ENCODE results near the gene SAAL1. TPM values are rescaled to one million over a fixed set of nuclear protein-coding genes. Genes with fewer than 3 reads are reported as not detected.
"Not testable (repeated sequence)": the region's sequence is repeated elsewhere in the genome, so short reads cannot be mapped to it uniquely, and the experiment has no call there.

The SAAL1 gene
- polyA plus RNA-seq, 1 of the 3 experiments (the other 2 are of a cell fraction) = 19.6 TPM

GRCh38 chr11:18132341-18132740 is 26.5 kb upstream of the SAAL1 start, which contains the start of gene MRGPRX3:
Gene MRGPRX3 (plus strand): TSS chr11:18132571. CDS start chr11:18137203, 4,632 bp downstream.
- Histone ChIP-seq H3K9me3 (no peaks in the 10 kb centered on the region), H3K79me2 (ENCODE audit: insufficient read depth) (no peaks in the 10 kb centered on the region), H3F3A (replicated peaks; ENCODE audit: insufficient read depth) (no peaks in the 10 kb centered on the region), H3K36me3 (replicated peaks in 1 of 2; ENCODE audit: control insufficient read depth in 1 of 2, insufficient read depth in 2 of 2, low read length in 1 of 2) (no peaks in the 10 kb centered on the region), H3K4me1 (ENCODE audit: control insufficient read depth in 1 of 2, insufficient read depth in 2 of 2, low read depth in 1 of 2, low read length in 1 of 2) (no peaks in the 10 kb centered on the region), H4K20me1 (ENCODE audit: insufficient read depth) (no peaks in the 10 kb centered on the region), H3K27ac (ENCODE audit: low read depth in 2 of 2, low read length in 1 of 2) (no peak within 1 kb of the TSS), H3K4me2 (no peak within 1 kb of the TSS), H3K9me2 (no peaks in the 10 kb centered on the region), H2AFZ (ENCODE audit: low read depth) (no peak within 1 kb of the TSS), H3K4me3 (ENCODE audit: low read depth in 2 of 2, low read length in 1 of 2) (no peak within 1 kb of the TSS), H3K9ac (no peak within 1 kb of the TSS), H3K27me3 (ENCODE audit: insufficient read depth) (peaks cover 5% of the 10 kb centered on the region; the same call in 1 of the 2 replicates)
- ChIA-PET CTCF (no interaction called here), POLR2A (no interaction called here)
- 7% methylated on average over 3 of the region's 3 CpGs for WGBS (ENCODE audit: low lambda C conversion rate)
- DNase-seq = no peak
- TF ChIP-seq JUND (IDR thresholded peaks at IDR 0.05) (no peak), GATA2 (CRISPR knock-in tag; IDR thresholded peaks at IDR 0.05) (no peak), TEAD4 (IDR thresholded peaks at IDR 0.05; ENCODE audit: borderline replicate concordance, insufficient read depth) (no peak), EP300 (IDR thresholded peaks at IDR 0.05; ENCODE audit: borderline replicate concordance in 1 of 2, low read depth in 1 of 2, low read length in 1 of 2) (no peak), NRF1 (IDR thresholded peaks at IDR 0.05; ENCODE audit: low read depth, low read length) (no peak), SIN3A (IDR thresholded peaks at IDR 0.05; ENCODE audit: borderline replicate concordance, low read depth, low read length) (no peak), MEF2A (IDR thresholded peaks at IDR 0.05; ENCODE audit: borderline replicate concordance, low read depth) (no peak), YY1 (IDR thresholded peaks at IDR 0.05; ENCODE audit: low read depth) (no peak), IRF3 (IDR thresholded peaks at IDR 0.05; ENCODE audit: low read depth, low read length) (no peak)

- H2AFZ ChIP-seq (ENCODE audit: low read depth); H3K27ac ChIP-seq (ENCODE audit: low read depth in 2 of 2, low read length in 1 of 2); H3K4me1 ChIP-seq (ENCODE audit: control insufficient read depth in 1 of 2, insufficient read depth in 2 of 2, low read depth in 1 of 2, low read length in 1 of 2); H3K9me2 ChIP-seq; H3K79me2 ChIP-seq (ENCODE audit: insufficient read depth); H3K9me3 ChIP-seq; CTCF ChIA-PET; H3K36me3 ChIP-seq (replicated peaks in 1 of 2; ENCODE audit: control insufficient read depth in 1 of 2, insufficient read depth in 2 of 2, low read length in 1 of 2); DNase-seq; H3F3A ChIP-seq (replicated peaks; ENCODE audit: insufficient read depth); H4K20me1 ChIP-seq (ENCODE audit: insufficient read depth); H3K4me3 ChIP-seq (ENCODE audit: low read depth in 2 of 2, low read length in 1 of 2); H3K9ac ChIP-seq; POLR2A ChIA-PET; H3K4me2 ChIP-seq; H3K27me3 ChIP-seq (ENCODE audit: insufficient read depth): not testable (repeated sequence)
- WGBS (ENCODE audit: low lambda C conversion rate) = 51% methylated on average over 4 of the region's 4 CpGs
Observed at GRCh38 chr11:18131115-18131514, 25.2 kb upstream of the SAAL1 start.

- POLR2A ChIA-PET; H3K9ac ChIP-seq; H4K20me1 ChIP-seq (ENCODE audit: insufficient read depth); H3K27me3 ChIP-seq (ENCODE audit: insufficient read depth); DNase-seq; H3K79me2 ChIP-seq (ENCODE audit: insufficient read depth); H3K4me3 ChIP-seq (ENCODE audit: low read depth in 2 of 2, low read length in 1 of 2); H3K4me1 ChIP-seq (ENCODE audit: control insufficient read depth in 1 of 2, insufficient read depth in 2 of 2, low read depth in 1 of 2, low read length in 1 of 2); H3K4me2 ChIP-seq; CTCF ChIA-PET; H3K9me3 ChIP-seq; H3K27ac ChIP-seq (ENCODE audit: low read depth in 2 of 2, low read length in 1 of 2); H2AFZ ChIP-seq (ENCODE audit: low read depth); H3K36me3 ChIP-seq (replicated peaks in 1 of 2; ENCODE audit: control insufficient read depth in 1 of 2, insufficient read depth in 2 of 2, low read length in 1 of 2); H3F3A ChIP-seq (replicated peaks; ENCODE audit: insufficient read depth); H3K9me2 ChIP-seq: not testable (repeated sequence)
- WGBS (ENCODE audit: low lambda C conversion rate) = 41% methylated on average over 13 of the region's 20 CpGs
Observed at GRCh38 chr11:18121331-18121828, 15.5 kb upstream of the SAAL1 start.

Measured in SK-N-SH (cell line).